Activated CD8-positive, alpha-beta T cell treated with anti-CD3 and anti-CD28 coated beads for 36 hours (primary cell): ENCODE results near the gene USP13. TPM values are rescaled to one million over a fixed set of nuclear protein-coding genes. Genes with fewer than 3 reads are reported as not detected.

Source experiments
- ATAC-seq: fragments of 200-7000 bp; cut with Tn5 transposase; one replicate; pipeline ENCODE4 v1.10.0; 2021; ENCODE audit warnings: mild to moderate bottlenecking, moderate library complexity
- CTCF ChIA-PET: fragments of 350-600 bp; sonication (Branson Sonifier 250); formaldehyde crosslinking; loops from one replicate; lab custom pipeline; 2021; ENCODE audit warnings: antibody characterized with exemption; lab: Charles Lee
- POLR2A ChIA-PET: fragments of 350-600 bp; sonication (Branson Sonifier 250); formaldehyde crosslinking; loops from one replicate; lab custom pipeline; 2021; ENCODE audit warnings: antibody characterized with exemption; lab: Charles Lee
- DNase-seq: peaks from one replicate; pipeline ENCODE4 v3.0.0-alpha.2; 2020
- H3K27ac Mint-ChIP-seq: one replicate; pipeline ENCODE4 v1.8.0; 2021; ENCODE audit warnings: mild to moderate bottlenecking, mixed read lengths
- H3K27me3 Mint-ChIP-seq: one replicate; pipeline ENCODE4 v1.8.0; 2021; ENCODE audit warnings: mixed read lengths
- H3K36me3 Mint-ChIP-seq: one replicate; pipeline ENCODE4 v1.8.0; 2021; ENCODE audit warnings: low read depth, mixed read lengths
- H3K4me1 Mint-ChIP-seq: one replicate; pipeline ENCODE4 v1.8.0; 2021; ENCODE audit warnings: low read depth, mixed read lengths
- H3K4me3 Mint-ChIP-seq: one replicate; pipeline ENCODE4 v1.8.0; 2021; ENCODE audit warnings: mild to moderate bottlenecking, moderate library complexity, mixed read lengths
- H3K9me3 Mint-ChIP-seq: one replicate; pipeline ENCODE4 v1.8.0; 2021; ENCODE audit warnings: mixed read lengths
- CTCF ChIP-seq: fragments of 200-600 bp; IDR thresholded peaks from one replicate; pipeline ENCODE4 v1.8.0; 2022; ENCODE audit warnings: antibody characterized with exemption, mild to moderate bottlenecking
- intact Hi-C: fragments of 100-400 bp; cut with micrococcal nuclease; formaldehyde crosslinking; loops from one replicate; pipeline ENCODE4 v1.10.0; 2022
- total RNA-seq, 2 experiments: library from RNA; stranded (reverse); gene quantifications; one replicate each; pipeline ENCODE4 v1.2.3, GENCODE V29; 2021

Gene USP13
- total RNA-seq, 2 experiments from 2014 or later, result 9.6 to 11.7 TPM

- DNase-seq (no peak), ATAC-seq (no peak)
- Mint-ChIP-seq H3K9me3 (no peaks in the 10 kb centered on the region), H3K27me3 (no peaks in the 10 kb centered on the region), H3K36me3 (peaks cover 7% of the 10 kb centered on the region), H3K4me1 (no peaks in the 10 kb centered on the region), H3K4me3 (no peak overlapping the region), H3K27ac (no peak overlapping the region)
- POLR2A ChIA-PET, result interaction anchor here (0.6 kb wide), 1 partner anchor 913 kb away, joined by 4 read pairs; no protein-coding TSS in a partner anchor
- intact Hi-C loops, result no loop called here
- CTCF ChIA-PET, result no interaction called here
- no peak for TF ChIP-seq CTCF
These were observed 41.9 kb downstream of the USP13 start for GRCh38 chr3:179694731-179695130.

- DNase-seq (no peak), ATAC-seq (no peak)
- H3K27ac Mint-ChIP-seq, result no peak overlapping the region
- H3K4me1 Mint-ChIP-seq, result peaks cover 2% of the 10 kb centered on the region
- CTCF ChIA-PET, result interaction anchor here (0.7 kb wide), 1 partner anchor 11 kb away, joined by 3 read pairs; no protein-coding TSS in a partner anchor
- H3K9me3 Mint-ChIP-seq, result no peaks in the 10 kb centered on the region
- intact Hi-C loops, result no loop called here
- H3K36me3 Mint-ChIP-seq, result peaks cover 7% of the 10 kb centered on the region
- POLR2A ChIA-PET, result no interaction called here
- no peak overlapping the region for H3K4me3 Mint-ChIP-seq
- no peak for TF ChIP-seq CTCF
- no peaks in the 10 kb centered on the region for H3K27me3 Mint-ChIP-seq
These were observed 43.0 kb downstream of the USP13 start for GRCh38 chr3:179695672-179696313.

- DNase-seq, result no peak
- Mint-ChIP-seq H3K27ac (no peak overlapping the region), H3K36me3 (peaks cover 9% of the 10 kb centered on the region), H3K4me3 (no peak overlapping the region), H3K27me3 (no peaks in the 10 kb centered on the region), H3K4me1 (peaks cover 3% of the 10 kb centered on the region), H3K9me3 (no peaks in the 10 kb centered on the region)
- no peak for TF ChIP-seq CTCF
- ChIA-PET CTCF (no interaction called here), POLR2A (no interaction called here)
- ATAC-seq, result no peak
- intact Hi-C loops, result no loop called here
These were observed 45.0 kb downstream of the USP13 start for GRCh38 chr3:179697736-179698332.

GRCh38 chr3:179700716-179701115 is 47.9 kb downstream of the USP13 start:
- intact Hi-C loops, result no loop called here
- DNase-seq (no peak), ATAC-seq (no peak)
- Mint-ChIP-seq H3K4me3 (no peak overlapping the region), H3K27ac (no peak overlapping the region), H3K27me3 (no peaks in the 10 kb centered on the region), H3K36me3 (peaks cover 5% of the 10 kb centered on the region), H3K4me1 (peaks cover 3% of the 10 kb centered on the region), H3K9me3 (no peaks in the 10 kb centered on the region)
- ChIA-PET CTCF (no interaction called here), POLR2A (no interaction called here)
- no peak for TF ChIP-seq CTCF

- Mint-ChIP-seq H3K4me3 (no peak overlapping the region), H3K4me1 (peaks cover 3% of the 10 kb centered on the region), H3K36me3 (peaks cover 5% of the 10 kb centered on the region), H3K9me3 (no peaks in the 10 kb centered on the region), H3K27ac (no peak overlapping the region), H3K27me3 (no peaks in the 10 kb centered on the region)
- ATAC-seq, result no peak
- intact Hi-C loops, result no loop called here
- DNase-seq, result no peak
- ChIA-PET CTCF (no interaction called here), POLR2A (no interaction called here)
- no peak for TF ChIP-seq CTCF
These were observed 48.5 kb downstream of the USP13 start for GRCh38 chr3:179701176-179701827.
